ENCODE measurements around the gene SPATA20. TPM values are rescaled to one million over a fixed set of nuclear protein-coding genes. Genes with fewer than 3 reads are reported as not detected.
A peak's percentile ranks its signal among the peaks of the same experiment; 100 is the strongest.

SPATA20 gene
- total and polyA plus RNA-seq, 8 donors = 26.9 to 80.8 (median 39.0) TPM

DNA sequence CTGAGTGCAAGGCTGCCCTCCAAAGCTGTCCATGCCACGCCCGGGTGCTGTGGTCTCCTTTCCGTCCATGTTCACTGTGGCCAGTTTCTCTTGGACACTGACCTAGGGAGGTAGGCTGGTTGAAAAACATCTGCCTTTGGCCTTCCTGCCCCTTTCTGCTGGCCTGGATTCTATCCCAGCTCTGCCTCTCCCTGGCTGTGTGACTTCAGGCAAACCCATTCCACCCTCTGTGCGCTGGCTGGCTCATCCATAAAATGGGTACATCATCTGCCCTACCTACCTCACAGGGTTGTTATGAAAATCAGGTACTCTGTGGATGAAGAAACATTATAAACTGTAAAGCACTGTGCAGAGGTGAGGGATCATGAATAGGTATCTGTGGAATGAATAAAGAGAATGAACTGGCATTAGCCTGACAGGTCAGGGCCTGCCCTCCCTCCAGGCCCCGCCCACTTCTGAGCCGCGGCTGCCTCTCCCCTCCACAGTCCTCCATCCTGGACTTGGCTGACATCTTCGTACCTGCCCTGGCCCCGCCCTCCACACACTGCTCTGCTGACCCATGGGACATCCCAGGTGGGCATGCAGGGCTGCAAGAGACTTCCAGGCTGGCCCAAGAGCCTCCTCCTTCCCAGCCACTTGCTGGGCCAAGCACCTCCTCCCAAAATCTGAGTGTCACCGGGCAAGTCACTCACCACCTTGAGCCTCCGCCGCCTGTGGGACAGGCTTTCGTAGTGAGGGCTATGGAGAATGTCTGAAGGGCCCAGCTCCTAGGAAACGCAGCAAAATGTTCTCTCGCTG, 7.0 kb upstream of the SPATA20 start:
- no peaks in the 10 kb centered on the region for H3K9me3 ChIP-seq
- no peak overlapping the region for H3K27ac ChIP-seq
- 62 to 75% methylated on average over 15 of the region's 15 CpGs for WGBS, 2 donors
- H3K36me3 ChIP-seq = peaks cover 0 to 39% (median 3%) of the 10 kb centered on the region in 3 donors
- FAIRE-seq (no peak), ATAC-seq (no peak), DNase-seq (peak in 4 of 6 donors; percentile 22 to 79 (median 51))
- intact Hi-C loops (cut with DNase I) = loop anchor here (5.0 to 10.0 kb wide), 4 partner anchors 53 to 305 kb away; no protein-coding TSS in a partner anchor
- no peaks in the 10 kb centered on the region for H3K27me3 ChIP-seq
- no peak for TF ChIP-seq CTCF (IDR thresholded peaks at IDR 0.05)
- no peak overlapping the region for H3K4me3 ChIP-seq
- H3K4me1 ChIP-seq = peaks cover 18 to 34% (median 24%) of the 10 kb centered on the region in 3 donors

DNA sequence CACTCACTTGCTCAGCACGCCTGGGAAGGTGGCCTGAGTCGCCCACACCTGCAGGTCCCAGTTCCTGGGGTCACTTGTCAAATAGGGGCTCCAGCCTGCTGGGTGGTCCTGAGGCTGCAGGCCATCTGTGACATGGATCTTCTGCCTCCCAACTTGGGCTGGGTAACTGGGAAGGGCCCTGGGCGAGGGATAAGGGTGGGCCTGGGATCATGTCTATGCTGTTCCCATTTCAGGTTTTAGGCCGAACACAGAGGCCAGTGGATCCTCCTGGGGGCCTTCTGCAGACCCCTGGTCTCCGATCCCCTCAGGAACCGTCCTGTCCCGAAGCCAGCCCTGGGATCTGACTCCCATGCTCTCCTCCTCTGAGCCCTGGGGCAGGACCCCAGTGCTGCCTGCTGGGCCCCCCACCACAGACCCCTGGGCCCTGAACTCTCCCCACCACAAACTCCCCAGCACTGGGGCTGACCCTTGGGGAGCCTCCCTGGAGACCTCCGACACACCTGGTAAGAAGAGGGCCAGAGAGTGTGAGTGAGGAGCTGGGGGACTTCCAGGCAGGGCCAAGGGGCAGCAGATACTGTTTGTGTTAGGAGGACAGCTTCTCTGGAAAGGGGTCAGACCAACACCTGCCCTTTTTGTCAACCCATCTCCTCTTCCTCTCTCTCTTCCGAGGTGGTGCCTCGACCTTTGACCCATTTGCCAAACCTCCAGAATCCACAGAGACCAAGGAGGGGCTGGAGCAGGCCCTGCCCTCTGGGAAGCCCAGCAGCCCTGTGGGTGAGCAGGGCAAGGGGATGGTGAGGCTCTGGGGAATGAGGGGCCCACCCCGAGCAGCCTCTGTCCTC, 6.2 kb upstream of the SPATA20 start:
- Histone ChIP-seq H3K4me1 (peaks cover 18 to 25% (median 24%) of the 10 kb centered on the region in 3 donors), H3K36me3 (peaks cover 0 to 39% (median 3%) of the 10 kb centered on the region in 3 donors), H3K27ac (peak overlapping the region in 3 of 4 donors; percentile 73 to 84 (median 74)), H3K4me3 (no peak overlapping the region), H3K9me3 (no peaks in the 10 kb centered on the region), H3K27me3 (no peaks in the 10 kb centered on the region)
- WGBS, 2 donors = 83 to 85% methylated on average over 11 of the region's 11 CpGs
- intact Hi-C loops (cut with DNase I) = loop anchor here in 1 of 3 donors (10.0 kb wide), 1 partner anchor 304 kb away; no protein-coding TSS in a partner anchor
- ATAC-seq (no peak), DNase-seq (peak in 2 of 6 donors; percentile 42 to 77), FAIRE-seq (no peak)
- TF ChIP-seq CTCF (IDR thresholded peaks at IDR 0.05) = no peak

DNA sequence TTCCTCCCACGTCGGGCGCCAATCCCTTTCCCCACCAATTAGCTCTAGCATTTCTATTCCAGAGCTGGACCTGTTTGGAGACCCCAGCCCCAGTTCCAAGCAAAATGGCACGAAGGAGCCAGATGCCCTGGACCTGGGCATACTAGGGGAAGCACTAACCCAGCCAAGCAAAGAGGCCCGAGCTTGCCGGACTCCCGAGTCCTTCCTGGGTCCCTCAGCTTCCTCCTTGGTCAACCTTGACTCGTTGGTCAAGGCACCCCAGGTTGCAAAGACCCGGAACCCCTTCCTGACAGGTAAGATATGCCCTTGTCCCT, 5.6 kb upstream of the SPATA20 start:
- DNase-seq (peak in 2 of 6 donors; percentile 35 to 40), ATAC-seq (no peak), FAIRE-seq (no peak)
- 67 to 72% methylated on average over 9 of the region's 9 CpGs for WGBS, 2 donors
- Histone ChIP-seq H3K4me1 (peaks cover 18 to 24% (median 23%) of the 10 kb centered on the region in 3 donors), H3K36me3 (peaks cover 0 to 35% (median 3%) of the 10 kb centered on the region in 3 donors), H3K27ac (peak overlapping the region; percentile 68 to 84 (median 74)), H3K27me3 (no peaks in the 10 kb centered on the region), H3K9me3 (no peaks in the 10 kb centered on the region), H3K4me3 (peak overlapping the region in 3 of 4 donors; percentile 21 to 54 (median 39))
- intact Hi-C loops (cut with DNase I) = loop anchor here in 1 of 3 donors (10.0 kb wide), 1 partner anchor 303 kb away; no protein-coding TSS in a partner anchor
- TF ChIP-seq CTCF (IDR thresholded peaks at IDR 0.05) = no peak

GRCh38 chr17:50541716-50542688, 5.0 kb upstream of the SPATA20 start:
- DNase-seq (peak; percentile 82 to 96 (median 89)), ATAC-seq (peak; percentile 82 to 90 (median 84)), FAIRE-seq (no peak)
- TF ChIP-seq CTCF (IDR thresholded peaks at IDR 0.05) = no peak
- Histone ChIP-seq H3K27ac (peak overlapping the region; percentile 68 to 84 (median 74)), H3K4me1 (peaks cover 18 to 26% (median 24%) of the 10 kb centered on the region in 3 donors), H3K27me3 (no peaks in the 10 kb centered on the region), H3K9me3 (no peaks in the 10 kb centered on the region), H3K4me3 (peak overlapping the region; percentile 4 to 54 (median 30)), H3K36me3 (peaks cover 0 to 28% (median 3%) of the 10 kb centered on the region in 3 donors)
- 4 to 5% methylated on average over 69 to 82 of the region's 82 CpGs for WGBS, 2 donors
- intact Hi-C loops (cut with DNase I) = loop anchor here in 1 of 3 donors (10.0 kb wide), 1 partner anchor 303 kb away; no protein-coding TSS in a partner anchor

Measured in pancreas (tissue), 10 donors.